Liver (tissue), 3 donors: ENCODE measurements around the gene RAD9A.

Source experiments
- EGR1 ChIP-seq, 2 donors: IDR thresholded peaks; 2 replicates each; pipeline ENCODE4 v1.6.1; 2016 to 2018; ENCODE audit warnings: antibody characterized with exemption in 2 of 2, low read depth in 2 of 2
- FOXA1 ChIP-seq: IDR thresholded peaks from 2 replicates; pipeline ENCODE4 v1.6.1; 2016; ENCODE audit warnings: antibody characterized with exemption
- GABPA ChIP-seq, 2 donors: IDR thresholded peaks in 1 of 2; conservative IDR thresholded peaks in 1 of 2; 2 replicates each; pipeline ENCODE4 v1.6.1; 2016; ENCODE audit warnings: antibody characterized with exemption in 2 of 2, mild to moderate bottlenecking in 1 of 2, moderate library complexity in 1 of 2
- JUND ChIP-seq, 2 donors: IDR thresholded peaks; 2 replicates each; pipeline ENCODE4 v1.6.1; 2016; ENCODE audit warnings: antibody characterized with exemption in 2 of 2
- RAD21 ChIP-seq, 2 donors: IDR thresholded peaks; 2 replicates each; pipeline ENCODE4 v1.6.1; 2016; ENCODE audit warnings: antibody characterized with exemption in 2 of 2, mild to moderate bottlenecking in 2 of 2
- TAF1 ChIP-seq: conservative IDR thresholded peaks from 2 replicates; pipeline ENCODE4 v1.6.1; 2016; ENCODE audit warnings: antibody characterized with exemption, mild to moderate bottlenecking
- TF ChIP-seq, protein P1 (sequence below): fragments of 150-350 bp; IDR thresholded peaks from 2 replicates; pipeline ENCODE4 v1.5.1; 2017; ENCODE audit warnings: improper control_type of control experiment, low read depth, low read length; ENCODE audit not compliant: missing input control
- TF ChIP-seq, protein P2 (sequence below): IDR thresholded peaks from 2 replicates; pipeline ENCODE4 v1.6.1; 2016; ENCODE audit warnings: antibody characterized with exemption
- TF ChIP-seq, protein P3 (sequence below): IDR thresholded peaks from 2 replicates; pipeline ENCODE4 v1.6.1; 2016; ENCODE audit warnings: antibody characterized with exemption
- TF ChIP-seq, protein P4 (sequence below): IDR thresholded peaks from 2 replicates; pipeline ENCODE4 v1.6.1; 2016; ENCODE audit warnings: antibody characterized with exemption, mild to moderate bottlenecking
- donor health status: healthy.
- donor health status: healthy.

DNA sequence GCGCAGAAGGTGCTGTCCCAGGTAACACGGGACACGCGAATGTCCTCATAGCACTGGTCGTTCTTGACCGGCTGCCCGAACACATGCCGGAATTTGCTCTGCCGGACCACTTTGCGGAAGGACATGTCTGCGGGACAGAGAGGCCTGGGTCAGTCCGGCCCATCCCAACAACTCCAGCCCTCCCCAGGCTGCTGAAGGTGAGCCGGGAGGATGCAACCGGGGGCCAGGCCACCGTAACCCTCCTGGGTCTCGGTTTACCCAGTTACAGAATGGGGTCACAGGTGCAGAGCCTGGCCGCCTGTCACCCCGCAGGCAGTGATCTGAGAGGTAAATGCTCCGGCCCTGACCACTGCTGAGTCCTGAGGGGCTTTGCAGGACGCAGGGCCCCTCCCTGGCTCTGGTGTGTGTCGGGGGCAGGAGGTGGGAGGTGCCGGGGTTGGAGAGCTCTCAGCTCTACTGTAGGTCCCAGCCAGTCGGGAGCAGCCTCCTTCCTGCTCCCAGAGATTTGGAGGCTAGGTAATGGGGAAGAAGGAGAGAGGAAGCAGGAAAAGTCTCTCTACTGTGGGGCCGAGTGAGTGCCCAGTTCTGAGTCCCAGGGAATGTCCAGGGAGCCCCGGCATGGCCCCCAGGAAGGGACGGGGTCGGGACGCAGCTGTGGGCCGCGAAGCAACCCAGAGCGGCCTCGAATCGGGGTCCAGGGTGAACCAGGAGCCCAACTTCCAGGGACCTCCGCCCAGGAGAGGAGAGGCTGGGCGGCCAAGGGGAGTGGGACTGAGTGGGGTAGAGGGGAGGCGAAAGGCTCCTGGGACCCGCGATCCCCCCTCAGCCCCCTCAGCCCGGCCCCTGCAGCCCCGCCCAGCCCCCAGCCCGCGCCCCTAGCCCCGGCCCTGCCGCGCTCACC is 51.0 kb downstream of the RAD9A start:
- TF ChIP-seq, protein P1, sequence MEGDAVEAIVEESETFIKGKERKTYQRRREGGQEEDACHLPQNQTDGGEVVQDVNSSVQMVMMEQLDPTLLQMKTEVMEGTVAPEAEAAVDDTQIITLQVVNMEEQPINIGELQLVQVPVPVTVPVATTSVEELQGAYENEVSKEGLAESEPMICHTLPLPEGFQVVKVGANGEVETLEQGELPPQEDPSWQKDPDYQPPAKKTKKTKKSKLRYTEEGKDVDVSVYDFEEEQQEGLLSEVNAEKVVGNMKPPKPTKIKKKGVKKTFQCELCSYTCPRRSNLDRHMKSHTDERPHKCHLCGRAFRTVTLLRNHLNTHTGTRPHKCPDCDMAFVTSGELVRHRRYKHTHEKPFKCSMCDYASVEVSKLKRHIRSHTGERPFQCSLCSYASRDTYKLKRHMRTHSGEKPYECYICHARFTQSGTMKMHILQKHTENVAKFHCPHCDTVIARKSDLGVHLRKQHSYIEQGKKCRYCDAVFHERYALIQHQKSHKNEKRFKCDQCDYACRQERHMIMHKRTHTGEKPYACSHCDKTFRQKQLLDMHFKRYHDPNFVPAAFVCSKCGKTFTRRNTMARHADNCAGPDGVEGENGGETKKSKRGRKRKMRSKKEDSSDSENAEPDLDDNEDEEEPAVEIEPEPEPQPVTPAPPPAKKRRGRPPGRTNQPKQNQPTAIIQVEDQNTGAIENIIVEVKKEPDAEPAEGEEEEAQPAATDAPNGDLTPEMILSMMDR = no peak
- TF ChIP-seq RAD21 (IDR thresholded peaks at IDR 0.05) (no peak), GABPA (IDR thresholded peaks at IDR 0.05 in 1 of 2, conservative IDR thresholded peaks at IDR 0.05 in 1 of 2) (no peak), TAF1 (no peak), FOXA1 (no peak), EGR1 (IDR thresholded peaks at IDR 0.05; ENCODE audit: low read depth in 2 of 2) (no peak), JUND (IDR thresholded peaks at IDR 0.05) (no peak)
- TF ChIP-seq, protein P2, sequence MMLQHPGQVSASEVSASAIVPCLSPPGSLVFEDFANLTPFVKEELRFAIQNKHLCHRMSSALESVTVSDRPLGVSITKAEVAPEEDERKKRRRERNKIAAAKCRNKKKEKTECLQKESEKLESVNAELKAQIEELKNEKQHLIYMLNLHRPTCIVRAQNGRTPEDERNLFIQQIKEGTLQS = no peak
- TF ChIP-seq, protein P3, sequence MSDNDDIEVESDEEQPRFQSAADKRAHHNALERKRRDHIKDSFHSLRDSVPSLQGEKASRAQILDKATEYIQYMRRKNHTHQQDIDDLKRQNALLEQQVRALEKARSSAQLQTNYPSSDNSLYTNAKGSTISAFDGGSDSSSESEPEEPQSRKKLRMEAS = no peak
- TF ChIP-seq, protein P4, sequence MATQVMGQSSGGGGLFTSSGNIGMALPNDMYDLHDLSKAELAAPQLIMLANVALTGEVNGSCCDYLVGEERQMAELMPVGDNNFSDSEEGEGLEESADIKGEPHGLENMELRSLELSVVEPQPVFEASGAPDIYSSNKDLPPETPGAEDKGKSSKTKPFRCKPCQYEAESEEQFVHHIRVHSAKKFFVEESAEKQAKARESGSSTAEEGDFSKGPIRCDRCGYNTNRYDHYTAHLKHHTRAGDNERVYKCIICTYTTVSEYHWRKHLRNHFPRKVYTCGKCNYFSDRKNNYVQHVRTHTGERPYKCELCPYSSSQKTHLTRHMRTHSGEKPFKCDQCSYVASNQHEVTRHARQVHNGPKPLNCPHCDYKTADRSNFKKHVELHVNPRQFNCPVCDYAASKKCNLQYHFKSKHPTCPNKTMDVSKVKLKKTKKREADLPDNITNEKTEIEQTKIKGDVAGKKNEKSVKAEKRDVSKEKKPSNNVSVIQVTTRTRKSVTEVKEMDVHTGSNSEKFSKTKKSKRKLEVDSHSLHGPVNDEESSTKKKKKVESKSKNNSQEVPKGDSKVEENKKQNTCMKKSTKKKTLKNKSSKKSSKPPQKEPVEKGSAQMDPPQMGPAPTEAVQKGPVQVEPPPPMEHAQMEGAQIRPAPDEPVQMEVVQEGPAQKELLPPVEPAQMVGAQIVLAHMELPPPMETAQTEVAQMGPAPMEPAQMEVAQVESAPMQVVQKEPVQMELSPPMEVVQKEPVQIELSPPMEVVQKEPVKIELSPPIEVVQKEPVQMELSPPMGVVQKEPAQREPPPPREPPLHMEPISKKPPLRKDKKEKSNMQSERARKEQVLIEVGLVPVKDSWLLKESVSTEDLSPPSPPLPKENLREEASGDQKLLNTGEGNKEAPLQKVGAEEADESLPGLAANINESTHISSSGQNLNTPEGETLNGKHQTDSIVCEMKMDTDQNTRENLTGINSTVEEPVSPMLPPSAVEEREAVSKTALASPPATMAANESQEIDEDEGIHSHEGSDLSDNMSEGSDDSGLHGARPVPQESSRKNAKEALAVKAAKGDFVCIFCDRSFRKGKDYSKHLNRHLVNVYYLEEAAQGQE = no peak
